KBM-7 (cell line): Measurements from ENCODE around the gene RPL23.

Source experiments
- DNase-seq: peaks from one replicate; pipeline ENCODE4 v3.0.0-alpha.2; 2015
- in situ Hi-C: fragments of 300-500 bp; cut with MboI; formaldehyde crosslinking; loops from 2 replicates; pipeline ENCODE4 v1.14.3; 2020; ENCODE audit warnings: low sequenced_read_pairs, low pct_unique_long_range_greater_than_20kb, mixed read lengths

Gene RPL23

GRCh38 chr17:38824899-38825761 lies 28.4 kb downstream of the RPL23 start, which contains the start of gene CWC25:
CWC25 (minus strand) TSS chr17:38825321; CDS start chr17:38825183, 138 bp downstream.
- in situ Hi-C loops: no loop called here
- peak; percentile 99 for DNase-seq

- peak; percentile 24 for DNase-seq
- in situ Hi-C loops: no loop called here
These were observed 37.8 kb downstream of the RPL23 start for GRCh38 chr17:38815576-38816193.

- in situ Hi-C loops: no loop called here
- no peak for DNase-seq
These were observed 43.7 kb downstream of the RPL23 start for GRCh38 chr17:38809828-38810227.

GRCh38 chr17:38800237-38800760 lies 53.2 kb downstream of the RPL23 start:
- in situ Hi-C loops: no loop called here
- no peak for DNase-seq

GRCh38 chr17:38799501-38800236 lies 53.9 kb downstream of the RPL23 start, which contains the start of gene PIP4K2B:
PIP4K2B (minus strand) TSS chr17:38799556; CDS start chr17:38799424, 132 bp downstream.
- DNase-seq: peak; percentile 99
- in situ Hi-C loops: no loop called here

- DNase-seq: peak; percentile 69
- in situ Hi-C loops: no loop called here
These were observed 54.7 kb downstream of the RPL23 start for GRCh38 chr17:38798614-38799500.
